Frontal cortex (tissue), 4 donors: ENCODE results near the gene CFD. TPM values are rescaled to one million over a fixed set of nuclear protein-coding genes. Genes with fewer than 3 reads are reported as not detected.
"Not testable (repeated sequence)": the region's sequence is repeated elsewhere in the genome, so short reads cannot be mapped to it uniquely, and the experiment has no call there.

ENCODE experiments used
- DNase-seq, 2 donors: peaks; one replicate each; pipeline ENCODE4 v3.0.0; 2012; ENCODE audit warnings: low spot score in 2 of 2
- FAIRE-seq: peaks from 2 replicates; lab custom pipeline; 2012; peaks lifted over from hg19 to GRCh38; lab: Jason Lieb, UNC
- total RNA-seq: library from RNA; depleted of rRNA; stranded (reverse); fragments of >200 nt; gene quantifications from one replicate; pipeline ENCODE4 v1.2.3, GENCODE V29; 2014
- donor health status: control.
- donor health status: control.
- donor health status: control.

The CFD gene
- total RNA-seq, 1 donor from 2014 or later, result 0.82 TPM

DNA sequence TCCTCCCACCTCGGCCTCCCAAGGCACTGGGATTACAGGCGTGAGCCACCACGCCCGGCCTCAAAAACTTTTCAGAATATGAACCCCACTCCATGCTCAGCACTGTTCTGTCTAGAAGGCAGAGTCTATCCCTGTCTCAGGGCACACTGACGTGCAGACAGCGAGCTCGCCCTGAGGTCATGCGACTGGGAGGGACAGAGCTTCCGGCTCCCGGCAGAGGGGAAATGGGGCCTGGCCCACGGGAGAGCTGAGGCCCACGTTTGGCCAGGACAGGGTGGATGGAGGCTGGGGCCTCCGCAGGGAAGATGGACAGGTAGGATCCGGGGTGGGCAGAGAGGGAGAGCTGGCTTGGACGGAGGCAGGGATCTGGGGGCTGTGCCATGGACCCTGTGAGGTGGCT, 34.6 kb upstream of the CFD start:
- FAIRE-seq, result no peak
- DNase-seq, result no peak

GRCh38 chr19:825897-826644, 33.4 kb upstream of the CFD start:
- DNase-seq (no peak), FAIRE-seq (no peak)

GRCh38 chr19:827314-827709, 32.2 kb upstream of the CFD start:
- FAIRE-seq (no peak), DNase-seq (no peak)

DNA sequence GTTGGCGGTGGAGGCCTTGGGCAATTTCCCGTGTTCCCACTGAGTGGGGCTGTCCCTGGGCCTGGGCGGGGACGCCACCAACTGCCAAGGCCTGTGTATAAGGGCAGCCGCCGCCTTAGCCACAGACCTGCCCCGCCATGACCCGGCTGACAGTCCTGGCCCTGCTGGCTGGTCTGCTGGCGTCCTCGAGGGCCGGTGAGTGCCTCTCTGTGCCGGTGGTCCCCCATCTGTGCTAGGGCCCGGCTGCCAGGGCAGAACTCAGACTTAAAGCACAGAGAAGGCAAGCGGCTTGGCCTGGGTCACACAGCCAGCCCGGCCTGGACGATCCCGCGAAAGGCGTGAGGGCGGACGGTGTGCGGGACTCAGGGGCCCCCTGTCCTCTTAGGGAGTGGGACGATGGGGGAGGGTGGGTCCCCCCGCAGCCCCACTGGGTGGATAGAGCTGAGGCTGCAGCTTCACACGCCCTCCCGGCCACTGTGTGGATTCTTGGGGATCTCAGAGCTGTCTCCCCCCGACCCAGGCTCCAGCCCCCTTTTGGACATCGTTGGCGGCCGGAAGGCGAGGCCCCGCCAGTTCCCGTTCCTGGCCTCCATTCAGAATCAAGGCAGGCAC, 31.6 kb upstream of the CFD start, which contains the start of gene AZU1:
AZU1 (plus strand) TSS at position 128 of the 612 bp plus-strand sequence; CDS start at position 138, 10 bp downstream.
- DNase-seq (no peak), FAIRE-seq (no peak)

DNA sequence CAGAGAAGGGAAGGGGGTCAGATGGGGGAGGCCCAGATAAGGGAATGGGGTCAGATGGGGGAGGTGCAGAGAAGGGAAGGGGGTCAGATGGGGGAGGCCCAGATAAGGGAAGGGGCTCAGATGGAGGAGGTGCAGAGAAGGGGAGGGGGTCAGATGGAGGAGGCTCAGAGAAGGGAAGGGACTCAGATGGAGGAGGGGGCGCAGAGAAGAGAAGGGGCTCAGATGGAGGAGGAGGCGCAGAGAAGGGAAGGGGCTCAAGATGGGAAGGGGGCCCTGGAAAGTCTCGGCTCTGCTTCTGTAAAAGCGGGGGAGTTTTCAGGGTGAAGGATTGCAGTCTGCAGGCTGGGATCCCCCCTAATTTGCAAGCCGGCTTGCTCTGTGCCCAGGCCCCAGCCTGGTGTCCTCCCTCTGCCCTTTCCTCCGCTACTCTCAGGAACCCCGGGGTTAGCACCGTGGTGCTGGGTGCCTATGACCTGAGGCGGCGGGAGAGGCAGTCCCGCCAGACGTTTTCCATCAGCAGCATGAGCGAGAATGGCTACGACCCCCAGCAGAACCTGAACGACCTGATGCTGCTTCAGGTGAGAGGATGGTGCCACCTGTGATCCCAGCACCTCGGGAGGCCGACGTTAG, 30.2 kb upstream of the CFD start:
- no peak for DNase-seq
- FAIRE-seq, result no peak

DNA sequence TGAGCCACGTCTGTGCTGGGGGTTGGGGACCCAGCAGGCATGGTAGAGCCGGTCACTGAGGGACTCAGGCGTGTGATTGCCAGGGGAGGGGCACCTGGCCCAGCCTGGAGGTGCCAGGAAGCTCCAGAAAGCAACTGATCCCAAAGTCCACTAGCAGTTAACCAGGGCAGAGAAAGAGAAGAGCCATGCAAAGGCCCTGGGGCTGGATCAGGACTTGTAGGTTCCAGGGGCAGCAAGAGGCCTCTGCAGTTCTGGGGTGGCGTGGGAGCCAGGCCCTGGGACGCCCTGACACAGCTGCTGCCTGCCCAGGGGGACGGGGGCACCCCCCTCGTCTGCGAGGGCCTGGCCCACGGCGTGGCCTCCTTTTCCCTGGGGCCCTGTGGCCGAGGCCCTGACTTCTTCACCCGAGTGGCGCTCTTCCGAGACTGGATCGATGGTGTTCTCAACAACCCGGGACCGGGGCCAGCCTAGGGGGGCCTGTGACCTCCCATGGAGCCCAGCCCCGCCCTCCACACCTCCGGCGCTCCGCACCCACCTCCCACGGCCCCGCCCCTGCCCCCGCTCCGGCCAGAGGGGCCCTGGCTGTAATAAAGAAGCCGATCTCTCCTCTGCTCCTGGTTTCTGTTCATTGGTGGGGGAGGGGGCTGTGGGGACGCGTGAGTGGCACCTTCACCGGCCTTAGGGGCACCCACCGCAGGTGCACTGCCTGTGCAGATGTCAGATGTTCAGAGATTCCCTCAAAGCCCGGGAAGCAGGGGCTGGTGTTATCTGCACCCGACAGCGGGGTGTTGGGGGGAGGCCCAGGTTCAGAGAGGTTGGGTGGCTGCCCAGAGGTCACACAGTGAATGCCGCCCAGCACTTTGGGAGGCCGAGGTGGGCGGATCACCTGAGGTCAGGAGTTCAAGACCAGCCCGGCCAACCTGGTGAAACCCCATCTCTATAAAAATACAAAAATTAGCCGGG, 27.8 kb upstream of the CFD start:
- FAIRE-seq, result no peak

GRCh38 chr19:834216-834615, 25.2 kb upstream of the CFD start:
- FAIRE-seq (no peak), DNase-seq (no peak)

More for the DNA sequence above, 27.8 kb upstream of the CFD start:
- DNase-seq, result no peak

DNA sequence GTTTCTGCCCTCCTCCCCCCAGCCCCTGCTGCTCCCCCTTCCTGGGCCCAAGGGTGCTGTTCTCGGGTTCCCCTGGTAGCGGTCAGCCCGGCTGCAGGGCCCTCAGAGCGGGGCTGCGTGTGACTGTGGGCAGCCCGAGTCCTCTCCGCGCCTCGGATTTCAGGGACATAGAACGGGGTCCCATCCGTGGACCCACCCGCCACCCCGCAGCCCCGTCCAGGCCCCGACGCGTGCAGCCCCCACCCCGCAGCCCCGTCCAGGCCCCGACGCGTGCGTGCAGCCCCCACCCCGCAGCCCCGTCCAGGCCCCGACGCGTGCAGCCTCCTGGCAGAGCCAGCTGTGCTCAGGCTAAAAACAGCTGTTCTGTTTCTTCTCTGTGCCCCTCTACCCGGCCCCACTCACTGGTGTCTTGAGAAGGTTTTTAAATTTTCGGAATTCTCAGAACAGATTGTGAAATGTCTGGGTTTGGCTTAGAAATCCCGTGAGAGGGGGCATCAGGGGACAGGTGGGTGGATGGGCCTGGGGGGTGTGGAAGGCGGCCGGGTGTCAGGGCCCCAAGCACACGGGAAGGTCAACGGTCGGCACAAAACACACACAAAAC, 24.2 kb upstream of the CFD start:
- FAIRE-seq (no peak), DNase-seq (no peak)

DNA sequence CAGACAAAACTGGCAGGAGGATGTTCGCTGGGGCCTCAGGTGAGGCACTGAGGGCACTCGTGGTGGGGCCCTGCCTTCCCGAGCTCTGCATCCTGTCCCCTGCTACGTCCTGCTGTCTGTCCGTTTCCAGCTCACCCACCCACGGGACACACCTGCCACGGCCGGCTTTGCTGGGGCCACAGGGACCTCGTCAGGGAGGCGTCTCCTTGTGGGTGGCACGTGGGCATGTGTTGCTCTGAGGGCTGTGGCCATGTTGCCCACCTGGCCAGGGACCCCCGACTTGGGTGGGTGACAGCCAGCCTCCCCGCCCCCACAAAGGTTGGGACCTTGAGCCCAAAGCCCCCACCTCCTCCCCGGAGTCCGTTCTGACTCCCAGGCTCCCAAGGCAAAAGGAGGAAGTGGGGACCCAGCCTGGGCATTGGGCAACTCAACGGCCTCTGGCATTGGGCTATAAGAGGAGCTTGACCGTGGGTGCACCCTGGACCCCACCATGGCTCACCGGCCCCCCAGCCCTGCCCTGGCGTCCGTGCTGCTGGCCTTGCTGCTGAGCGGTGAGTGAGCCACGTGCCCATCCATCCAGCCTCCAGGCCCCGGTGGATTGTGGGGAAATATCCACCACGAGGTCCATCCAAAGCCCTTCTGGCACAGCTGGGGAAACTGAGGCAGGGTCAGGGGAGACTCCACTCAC, 18.8 kb upstream of the CFD start, which contains the start of gene PRTN3:
PRTN3 (plus strand) TSS at position 481 of the 688 bp plus-strand sequence; CDS start at position 491, 10 bp downstream.
- FAIRE-seq, result no peak
- DNase-seq, result no peak

DNA sequence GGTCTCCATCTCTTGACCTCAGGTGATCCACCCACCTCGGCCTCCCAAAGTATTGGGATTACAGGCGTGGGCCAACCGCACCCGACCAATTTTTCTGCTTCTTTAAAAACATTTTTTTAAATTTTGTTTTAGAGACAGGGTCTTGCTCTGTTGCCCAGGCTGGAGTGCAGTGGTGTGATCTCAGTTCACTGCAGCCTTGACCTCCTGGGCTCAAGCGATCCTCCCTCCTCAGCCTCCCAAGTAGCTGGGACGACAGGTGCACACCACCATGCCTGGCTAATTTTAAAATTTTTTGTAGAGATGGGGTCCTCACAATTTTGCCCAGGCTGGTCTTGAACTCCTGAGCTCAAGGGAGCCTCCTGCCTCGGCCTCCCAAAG, 16.7 kb upstream of the CFD start:
- FAIRE-seq, DNase-seq: not testable (repeated sequence)

DNA sequence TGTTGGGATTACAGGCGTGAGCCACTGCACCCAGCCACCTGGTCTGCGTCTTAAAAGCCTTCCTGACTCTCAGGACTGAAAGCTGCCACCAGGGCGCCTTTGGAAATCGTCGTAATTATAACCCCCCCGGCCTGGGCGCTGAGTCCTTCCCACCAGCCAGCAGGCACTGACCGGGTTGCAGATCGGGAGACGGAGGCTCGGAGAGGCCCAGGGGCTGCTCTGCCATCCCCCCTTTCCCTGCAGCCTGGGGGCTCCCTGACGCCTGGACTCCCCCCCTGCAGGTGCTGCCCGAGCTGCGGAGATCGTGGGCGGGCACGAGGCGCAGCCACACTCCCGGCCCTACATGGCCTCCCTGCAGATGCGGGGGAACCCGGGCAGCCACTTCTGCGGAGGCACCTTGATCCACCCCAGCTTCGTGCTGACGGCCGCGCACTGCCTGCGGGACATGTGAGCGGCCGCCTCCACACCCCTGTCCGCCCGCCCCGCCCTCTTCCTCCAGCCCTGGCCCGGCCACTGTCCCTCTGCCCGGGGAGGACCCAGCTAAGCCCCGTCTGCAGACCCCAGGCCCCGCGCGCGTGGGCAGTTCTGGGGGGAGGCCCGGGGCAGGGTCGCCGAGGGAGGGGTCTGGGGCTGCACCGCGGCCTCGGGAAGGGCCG, 16.2 kb upstream of the CFD start:
- FAIRE-seq, result no peak

GRCh38 chr19:843836-844545, 15.5 kb upstream of the CFD start:
- no peak for FAIRE-seq
- DNase-seq, result no peak

More for the DNA sequence above, 16.2 kb upstream of the CFD start:
- no peak for DNase-seq

GRCh38 chr19:844546-844971, 14.9 kb upstream of the CFD start:
- FAIRE-seq (no peak), DNase-seq (no peak)

- FAIRE-seq (no peak), DNase-seq (no peak)
Observed at GRCh38 chr19:845707-846521, 13.6 kb upstream of the CFD start.

- DNase-seq (no peak), FAIRE-seq (no peak)
Observed at GRCh38 chr19:848386-848921, 11.0 kb upstream of the CFD start.

GRCh38 chr19:849195-849594, 10.3 kb upstream of the CFD start:
- DNase-seq, FAIRE-seq: not testable (repeated sequence)
